HG03575 (cell line): Measurements from ENCODE around the gene MRPL54.
"Not testable (repeated sequence)": the region's sequence is repeated elsewhere in the genome, so short reads cannot be mapped to it uniquely, and the experiment has no call there.

Experiments
- ATAC-seq: cut with Tn5 transposase; IDR thresholded peaks from one replicate; pipeline ENCODE4 v1.9.1; 2021; ENCODE audit not compliant: unreplicated experiment, insufficient number of reproducible peaks, low FRiP score; ENCODE audit errors: extremely low read depth

MRPL54 gene

DNA sequence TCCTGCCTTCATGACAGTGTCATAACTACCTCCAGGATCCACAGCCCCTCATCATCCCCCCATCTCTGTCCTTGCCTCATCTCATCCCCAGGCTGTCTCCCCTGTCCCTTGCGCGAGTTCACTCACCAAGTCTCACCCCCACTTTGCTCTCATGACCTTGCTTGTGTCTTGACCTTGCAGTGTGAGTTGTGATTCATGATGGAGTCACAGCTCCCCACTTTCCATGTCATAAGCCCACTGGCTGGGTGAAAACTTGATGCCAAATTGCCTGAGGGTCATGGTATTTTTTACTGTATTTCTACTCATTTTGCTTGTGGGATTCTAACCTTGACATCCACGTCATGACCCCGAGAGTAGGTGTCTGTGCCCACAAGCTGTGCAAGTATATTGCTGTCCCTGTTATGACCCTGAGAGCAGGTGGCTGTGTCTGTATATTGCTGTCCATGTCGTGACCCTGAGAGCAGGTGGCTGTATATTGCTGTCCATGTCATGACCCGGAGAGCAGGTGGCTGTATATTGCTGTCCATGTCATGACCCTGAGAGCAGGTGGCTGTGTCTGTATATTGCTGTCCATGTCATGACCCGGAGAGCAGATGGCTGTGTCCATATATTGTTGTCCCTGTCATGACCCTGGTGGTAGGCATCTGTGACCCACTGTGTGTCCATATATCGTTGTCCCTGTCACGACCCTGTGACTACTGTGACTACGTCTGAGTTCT is 24.8 kb upstream of the MRPL54 start:
- no peak for ATAC-seq

DNA sequence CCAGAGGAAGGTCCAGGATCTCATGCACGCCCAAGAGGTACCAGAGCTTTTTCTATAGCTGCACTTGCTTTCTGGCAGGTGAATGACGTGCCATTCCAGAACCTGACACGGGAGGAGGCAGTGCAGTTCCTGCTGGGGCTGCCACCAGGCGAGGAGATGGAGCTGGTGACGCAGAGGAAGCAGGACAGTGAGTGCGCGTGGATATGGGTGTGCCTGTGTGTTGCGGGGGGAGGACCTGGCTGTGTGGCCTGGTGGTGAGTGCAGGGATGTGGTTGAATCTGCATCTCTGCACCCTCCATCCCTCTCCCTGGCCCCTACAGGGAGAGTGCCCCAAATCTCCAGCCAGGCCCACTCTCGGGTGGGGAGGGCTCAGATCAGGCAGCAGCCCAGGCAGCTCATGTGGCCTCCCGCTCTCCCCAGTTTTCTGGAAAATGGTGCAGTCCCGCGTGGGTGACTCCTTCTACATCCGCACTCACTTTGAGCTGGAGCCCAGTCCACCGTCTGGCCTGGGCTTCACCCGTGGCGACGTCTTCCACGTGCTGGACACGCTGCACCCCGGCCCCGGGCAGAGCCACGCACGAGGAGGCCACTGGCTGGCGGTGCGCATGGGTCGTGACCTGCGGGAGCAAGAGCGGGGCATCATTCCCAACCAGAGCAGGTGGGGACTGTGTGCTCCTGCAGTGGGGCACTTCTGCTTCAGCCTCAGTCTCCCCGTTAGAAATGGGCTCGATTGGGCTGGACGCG is 23.8 kb upstream of the MRPL54 start:
- ATAC-seq: no peak

DNA sequence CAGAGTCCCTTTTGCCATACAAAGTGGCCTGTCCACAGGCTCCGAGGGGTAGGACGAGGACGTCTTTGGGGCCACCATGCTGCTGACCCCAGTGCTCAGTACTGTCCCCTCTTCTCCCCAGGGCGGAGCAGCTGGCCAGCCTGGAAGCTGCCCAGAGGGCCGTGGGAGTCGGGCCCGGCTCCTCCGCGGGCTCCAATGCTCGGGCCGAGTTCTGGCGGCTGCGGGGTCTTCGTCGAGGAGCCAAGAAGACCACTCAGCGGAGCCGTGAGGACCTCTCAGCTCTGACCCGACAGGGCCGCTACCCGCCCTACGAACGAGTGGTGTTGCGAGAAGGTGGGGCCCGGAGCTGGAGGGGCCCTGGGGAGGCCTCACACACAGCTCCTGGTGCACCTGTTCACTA is 22.1 kb upstream of the MRPL54 start:
- no peak for ATAC-seq

DNA sequence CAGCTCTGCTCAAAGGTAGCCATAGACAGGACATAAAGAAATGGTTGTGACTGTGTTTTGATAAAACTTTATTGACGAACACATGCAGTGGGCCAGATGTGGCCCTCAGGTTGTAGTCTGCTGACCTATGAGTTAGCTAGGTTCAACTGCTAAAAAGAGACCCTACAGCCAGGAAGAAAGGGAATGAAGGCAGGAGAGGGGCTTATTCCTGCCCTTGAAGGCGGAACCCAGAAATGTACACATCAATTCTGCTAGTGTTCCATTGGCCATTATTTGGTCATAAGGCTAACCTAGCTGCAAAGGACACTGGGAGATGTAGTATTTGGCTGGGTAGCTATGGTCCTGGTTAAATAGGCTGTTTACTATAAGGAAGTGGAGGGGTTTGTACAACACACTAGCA is 19.0 kb upstream of the MRPL54 start:
- no peak for ATAC-seq

- no peak for ATAC-seq
Observed at GRCh38 chr19:3745363-3746045, 17.0 kb upstream of the MRPL54 start.

- ATAC-seq: no peak
Observed at GRCh38 chr19:3746371-3747056, 16.0 kb upstream of the MRPL54 start.

GRCh38 chr19:3748965-3749364 is 13.5 kb upstream of the MRPL54 start:
- ATAC-seq: no peak

- no peak for ATAC-seq
Observed at GRCh38 chr19:3750211-3750610, 12.3 kb upstream of the MRPL54 start.

GRCh38 chr19:3751236-3751635 is 11.2 kb upstream of the MRPL54 start:
- ATAC-seq: no peak

GRCh38 chr19:3752492-3752891 is 10.0 kb upstream of the MRPL54 start:
- no peak for ATAC-seq

- ATAC-seq: no peak
Observed at GRCh38 chr19:3753631-3754410, 8.7 kb upstream of the MRPL54 start.

DNA sequence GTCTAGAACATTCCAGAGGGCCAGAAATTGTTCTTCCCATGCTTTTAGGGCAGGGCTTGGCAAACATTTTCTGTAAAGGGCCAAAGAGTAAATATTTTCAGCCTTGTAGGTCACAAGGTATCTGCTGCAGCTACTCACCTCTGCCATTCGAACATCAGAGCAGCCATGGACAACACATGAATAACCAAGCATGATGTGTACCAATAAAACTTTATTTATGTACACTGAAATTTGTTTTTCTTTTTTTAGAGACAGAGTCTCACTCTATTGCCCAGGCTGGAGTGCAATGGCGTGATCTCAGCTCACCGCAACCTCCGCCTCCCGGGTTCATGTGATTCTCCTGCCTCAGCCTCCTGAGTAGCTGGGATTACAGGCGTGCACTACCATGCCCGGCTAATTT is 4.8 kb upstream of the MRPL54 start:
- not testable (repeated sequence) for ATAC-seq

GRCh38 chr19:3758297-3758696 is 4.2 kb upstream of the MRPL54 start:
- ATAC-seq: not testable (repeated sequence)

DNA sequence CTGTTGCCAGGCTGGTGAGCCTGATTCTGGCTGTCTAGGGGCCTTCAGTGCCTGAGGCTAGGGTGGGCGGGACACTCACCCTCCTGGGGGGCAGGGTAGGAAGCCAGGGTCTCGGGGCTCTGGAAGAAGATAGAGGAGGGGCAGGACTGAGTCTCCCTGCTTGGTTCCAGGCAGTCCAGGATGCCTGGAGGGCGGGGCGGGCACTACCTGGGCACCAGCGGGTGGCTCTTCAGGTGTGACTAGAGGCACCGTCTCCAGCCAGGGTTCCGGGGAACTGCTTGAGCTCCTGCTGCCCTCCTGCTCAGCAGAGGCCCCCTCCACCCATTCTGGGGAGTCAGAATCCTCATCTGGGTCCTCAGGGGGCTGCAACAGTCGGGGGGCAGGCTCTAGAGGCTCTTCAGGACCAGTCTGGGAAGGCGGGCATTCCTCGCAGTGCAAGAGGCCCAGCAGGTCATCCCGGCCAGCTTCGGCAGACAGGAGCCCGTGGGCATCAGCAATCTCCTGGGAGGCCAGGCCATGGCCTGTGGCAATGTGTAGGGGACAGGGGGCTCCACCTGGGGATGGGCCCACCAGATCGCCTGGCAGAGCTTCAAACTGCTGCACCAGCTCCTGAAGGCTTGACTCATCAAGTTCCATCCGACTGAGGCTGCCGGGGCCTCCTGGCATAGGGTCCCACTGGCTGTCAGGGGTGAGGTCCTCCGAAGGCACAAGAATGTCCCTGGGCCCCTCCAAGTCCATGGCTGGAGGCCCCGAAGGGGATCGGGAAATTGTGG is 2.8 kb upstream of the MRPL54 start:
- no peak for ATAC-seq

DNA sequence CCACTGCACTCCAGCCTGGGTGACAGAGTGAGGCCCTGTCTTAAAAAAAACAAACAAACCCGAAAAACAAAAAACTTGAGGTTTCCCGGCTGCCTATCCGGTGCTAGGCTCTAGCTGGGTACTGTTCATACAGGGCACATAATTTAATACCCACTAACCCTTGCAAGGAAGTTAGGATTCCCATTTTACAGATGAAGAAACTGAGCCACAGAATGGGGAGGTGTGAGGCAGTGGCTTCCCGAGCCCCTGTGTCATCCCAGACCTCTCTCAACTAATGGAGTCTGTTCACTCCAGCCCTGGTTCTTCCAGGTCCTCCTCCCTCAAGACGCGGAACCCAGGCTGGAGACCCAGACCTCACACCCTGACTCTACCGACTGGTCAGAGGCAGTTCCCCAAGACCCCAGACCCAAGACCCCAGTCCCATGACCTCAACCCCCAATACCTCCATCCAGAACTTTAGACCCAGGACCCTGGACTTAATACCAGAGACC is 1.6 kb upstream of the MRPL54 start:
- ATAC-seq: no peak

DNA sequence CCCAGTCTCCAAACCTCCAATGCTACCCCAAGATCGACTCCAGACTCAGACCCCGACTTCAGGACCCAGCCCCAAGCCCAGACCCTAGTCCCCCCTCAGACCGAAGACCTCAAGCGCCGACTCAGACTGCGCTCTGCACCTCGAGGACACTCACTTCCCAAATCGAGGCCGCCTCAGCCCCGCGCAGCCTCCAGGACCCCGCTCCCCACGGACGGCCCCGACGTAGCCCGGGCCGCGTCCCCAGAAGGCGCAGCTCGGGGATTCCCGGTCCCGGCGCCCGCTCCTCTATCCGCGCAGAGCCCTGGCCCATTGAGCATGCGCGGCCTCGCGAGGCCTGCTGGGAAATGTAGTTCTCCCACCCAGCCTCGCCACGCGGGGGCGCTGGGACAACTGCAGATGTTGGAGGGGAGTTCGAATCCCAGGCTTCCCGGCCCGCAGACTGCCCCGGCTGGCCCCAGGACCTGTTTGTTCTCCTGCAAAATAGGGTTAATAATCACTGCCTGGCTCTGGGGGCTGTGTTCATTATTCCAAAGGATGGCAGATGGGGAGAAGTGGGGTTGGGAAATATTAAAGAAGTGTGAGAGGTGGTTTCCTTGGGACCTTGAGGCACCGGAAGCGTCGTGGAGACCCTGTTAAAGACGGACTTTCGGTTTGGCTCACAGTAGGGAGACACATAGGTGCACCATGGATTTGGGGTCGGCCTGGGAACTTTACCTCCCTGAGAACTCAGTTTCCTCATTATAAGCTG is 926 bp upstream of the MRPL54 start, which contains the start of gene APBA3:
TSS of gene APBA3 (minus strand) at position 311 of the 748 bp plus-strand sequence. CDS start 1,428 bp downstream, outside the sequence.
- no peak for ATAC-seq

GRCh38 chr19:3762130-3762473 is 380 bp upstream of the MRPL54 start:
- no peak for ATAC-seq
